HG03571 (cell line): ENCODE data around the gene SERPINA1.
"Not testable (repeated sequence)": the region's sequence is repeated elsewhere in the genome, so short reads cannot be mapped to it uniquely, and the experiment has no call there.

Experiments used
- ATAC-seq: cut with Tn5 transposase; IDR thresholded peaks from one replicate; pipeline ENCODE4 v1.9.1; 2021; ENCODE audit not compliant: unreplicated experiment

Gene SERPINA1

GRCh38 chr14:94372021-94372605 lies 16.3 kb downstream of the SERPINA1 start:
- ATAC-seq: no peak

DNA sequence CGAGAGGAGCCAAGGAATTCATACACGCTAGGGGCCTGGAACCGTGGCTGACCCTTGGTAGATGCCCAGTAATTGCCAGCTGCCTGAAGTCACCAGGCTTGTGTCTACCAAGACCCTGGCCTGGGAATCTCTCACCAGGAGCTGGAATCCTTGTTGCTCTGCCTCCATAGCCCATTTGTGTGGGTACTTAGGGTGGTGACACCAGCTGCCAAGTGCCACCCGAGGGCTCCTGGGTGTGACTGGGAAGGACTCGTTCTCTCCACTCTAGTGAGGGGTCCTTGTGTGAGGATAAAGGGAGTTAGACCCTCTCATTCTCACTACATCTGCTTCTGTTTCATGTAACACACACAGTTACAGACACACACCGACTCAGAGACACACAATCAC lies 17.9 kb downstream of the SERPINA1 start:
- ATAC-seq: no peak

DNA sequence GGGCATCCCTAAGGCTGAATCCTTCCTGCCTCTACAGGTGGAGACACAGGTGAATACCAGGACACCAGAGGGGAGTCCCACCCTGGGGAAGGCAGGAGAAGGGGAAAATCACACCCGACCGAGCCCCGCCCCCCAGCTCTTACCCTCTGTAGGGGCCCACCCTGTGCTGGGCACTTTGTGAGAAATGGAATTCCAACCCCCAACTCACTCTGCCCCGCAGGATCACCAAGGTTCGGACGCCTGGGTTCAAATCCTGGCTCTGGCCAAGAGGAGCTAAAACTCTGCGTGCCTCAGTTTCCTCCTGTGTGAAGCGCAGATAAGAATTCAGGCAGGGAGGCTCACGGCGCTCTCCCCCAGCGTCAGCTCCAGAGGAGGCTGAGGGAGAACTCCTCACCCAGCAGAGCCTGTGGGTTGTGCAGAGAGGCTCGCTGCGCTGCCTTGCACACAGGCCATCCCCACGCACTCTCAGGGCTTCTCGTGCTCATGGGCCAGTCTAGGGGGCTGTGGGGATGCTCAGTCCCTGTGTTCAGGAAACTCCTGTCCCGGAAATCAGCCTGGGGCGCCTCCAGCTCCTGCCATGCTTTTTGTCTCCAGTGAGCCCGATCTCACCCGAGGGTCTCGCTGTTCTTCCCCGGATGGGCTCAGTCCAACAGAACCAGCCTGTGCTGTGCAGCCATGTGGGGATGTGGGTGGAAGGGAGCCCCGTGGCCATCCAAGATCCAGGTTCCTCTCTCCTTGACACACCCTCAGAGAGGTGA lies 18.5 kb downstream of the SERPINA1 start:
- not testable (repeated sequence) for ATAC-seq

- ATAC-seq: no peak
Measured at GRCh38 chr14:94368956-94369355, 19.4 kb downstream of the SERPINA1 start.

DNA sequence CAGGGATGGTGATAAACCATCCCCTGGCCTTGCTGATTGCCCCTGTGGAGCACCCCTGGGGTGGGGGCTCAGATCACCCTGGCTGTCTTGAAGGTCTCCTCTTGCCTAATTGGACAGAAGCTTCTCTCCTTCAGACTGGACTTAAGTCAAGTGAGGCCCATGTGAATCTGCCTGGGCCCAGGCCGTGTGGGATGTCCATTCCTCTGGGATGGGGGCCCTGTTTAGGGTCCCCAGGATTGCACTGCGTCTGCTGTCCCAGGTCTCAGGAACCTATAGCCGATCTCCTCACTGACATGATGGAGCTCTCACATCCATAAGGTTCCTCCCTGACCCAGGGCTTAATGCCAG lies 20.2 kb downstream of the SERPINA1 start:
- ATAC-seq: no peak

DNA sequence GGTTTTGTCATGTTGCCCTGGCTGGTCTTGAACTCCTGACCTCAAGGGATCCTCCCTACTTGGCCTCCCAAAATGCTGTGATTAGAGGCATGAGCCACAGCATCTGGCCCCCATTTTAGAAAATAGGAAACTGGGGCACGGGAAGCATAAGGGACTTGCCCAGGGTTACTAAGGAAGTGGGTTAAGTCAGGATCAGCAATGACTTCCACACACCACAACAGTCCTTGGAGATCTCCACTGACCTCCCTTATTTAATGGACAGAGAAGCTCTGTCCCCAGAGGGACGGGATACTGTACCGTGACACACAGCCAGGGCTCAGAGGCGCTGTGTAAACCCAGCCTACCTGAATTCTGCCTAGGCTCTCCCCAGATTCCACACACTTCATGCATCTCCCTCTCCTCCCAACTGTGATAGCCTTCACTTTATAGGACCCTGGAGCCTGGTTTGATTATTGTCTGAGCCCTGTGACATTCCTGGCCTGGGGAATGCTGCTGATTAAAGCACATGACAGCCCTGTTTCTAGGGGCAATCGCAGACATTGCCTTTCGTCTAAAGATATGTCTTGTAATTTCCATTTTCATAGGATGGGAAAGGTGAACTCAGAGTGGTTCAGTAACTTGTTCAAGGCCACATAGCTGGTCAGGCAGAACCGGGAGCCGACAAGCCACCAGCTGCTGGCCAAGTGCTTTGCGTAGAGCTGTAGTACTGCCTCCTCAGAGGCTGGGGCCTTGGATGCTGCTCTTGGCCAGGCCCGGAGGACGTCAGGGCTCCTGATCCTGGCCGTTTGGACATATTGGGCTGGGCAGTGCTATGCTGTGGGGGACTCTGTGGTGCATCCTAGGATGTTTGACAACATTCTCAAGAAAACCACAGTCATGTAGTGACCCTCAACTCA lies 20.8 kb downstream of the SERPINA1 start:
- ATAC-seq: no peak

GRCh38 chr14:94366146-94366915 lies 22.1 kb downstream of the SERPINA1 start, which contains the start of gene SERPINA2:
Gene SERPINA2, minus strand, starts transcription at chr14:94366698.
- no peak for ATAC-seq

GRCh38 chr14:94365624-94366023 lies 22.8 kb downstream of the SERPINA1 start:
- no peak for ATAC-seq

DNA sequence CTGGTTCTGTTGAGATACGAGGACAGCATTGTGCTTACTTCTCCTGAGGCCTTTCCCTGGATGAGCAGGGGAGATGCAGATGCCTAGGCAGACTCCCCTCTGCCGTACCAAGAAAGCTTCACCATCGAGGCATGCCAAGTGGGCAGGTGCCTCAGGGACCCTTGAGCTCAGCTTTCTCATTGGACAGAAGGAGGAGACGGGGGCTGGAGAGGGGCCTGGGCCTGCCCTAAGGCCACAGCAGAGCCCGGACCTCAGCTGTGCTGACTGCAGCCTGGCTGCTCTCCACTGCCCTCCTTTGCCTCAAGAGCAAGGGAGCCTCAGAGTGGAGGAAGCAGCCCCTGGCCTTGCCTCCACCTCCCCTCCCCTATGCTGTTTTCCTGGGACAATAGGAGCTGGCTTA lies 23.4 kb downstream of the SERPINA1 start:
- ATAC-seq: no peak

GRCh38 chr14:94364037-94364436 lies 24.4 kb downstream of the SERPINA1 start:
- ATAC-seq: no peak

DNA sequence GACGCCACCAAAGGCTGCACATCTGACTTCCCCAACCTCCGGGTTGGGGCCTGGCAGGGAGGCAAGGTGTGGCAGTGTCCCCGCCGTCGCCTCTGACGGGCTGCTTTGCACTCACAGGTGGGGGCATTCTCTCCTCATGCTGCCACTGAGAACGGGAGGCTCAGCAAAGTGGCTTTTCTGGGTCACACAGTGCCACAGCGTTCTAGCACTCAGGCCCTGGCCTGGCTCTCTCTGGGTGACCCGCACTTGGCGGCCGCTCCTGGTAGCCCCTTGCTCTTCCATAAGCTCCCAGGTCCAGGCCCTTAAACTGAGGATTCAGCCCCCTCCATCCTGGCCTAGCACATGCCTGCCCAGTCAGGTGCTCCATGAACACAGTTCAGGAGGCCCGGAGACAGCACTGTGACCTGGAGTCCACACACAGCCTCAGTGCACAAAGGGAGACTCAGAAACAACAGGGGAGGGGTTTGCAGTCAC lies 25.2 kb downstream of the SERPINA1 start:
- no peak for ATAC-seq

GRCh38 chr14:94362614-94363133 lies 25.7 kb downstream of the SERPINA1 start:
- ATAC-seq: no peak

DNA sequence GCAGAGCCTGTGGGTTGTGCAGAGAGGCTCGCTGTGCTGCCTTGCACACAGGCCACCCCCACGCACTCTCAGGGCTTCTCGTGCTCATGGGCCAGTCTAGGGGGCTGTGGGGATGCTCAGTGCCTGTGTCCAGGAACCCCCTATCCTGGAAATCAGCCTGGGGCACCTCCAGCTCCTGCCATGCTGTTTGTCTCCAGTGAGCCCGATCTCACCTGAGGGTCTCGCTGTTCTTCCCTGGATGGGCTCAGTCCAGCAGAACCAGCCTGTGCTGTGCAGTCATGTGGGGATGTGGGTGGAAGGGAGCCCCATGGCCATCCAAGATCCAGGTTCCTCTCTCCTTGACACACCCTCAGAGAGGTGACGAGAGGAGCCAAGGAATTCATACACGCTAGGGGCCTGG lies 26.7 kb downstream of the SERPINA1 start:
- ATAC-seq: no peak

DNA sequence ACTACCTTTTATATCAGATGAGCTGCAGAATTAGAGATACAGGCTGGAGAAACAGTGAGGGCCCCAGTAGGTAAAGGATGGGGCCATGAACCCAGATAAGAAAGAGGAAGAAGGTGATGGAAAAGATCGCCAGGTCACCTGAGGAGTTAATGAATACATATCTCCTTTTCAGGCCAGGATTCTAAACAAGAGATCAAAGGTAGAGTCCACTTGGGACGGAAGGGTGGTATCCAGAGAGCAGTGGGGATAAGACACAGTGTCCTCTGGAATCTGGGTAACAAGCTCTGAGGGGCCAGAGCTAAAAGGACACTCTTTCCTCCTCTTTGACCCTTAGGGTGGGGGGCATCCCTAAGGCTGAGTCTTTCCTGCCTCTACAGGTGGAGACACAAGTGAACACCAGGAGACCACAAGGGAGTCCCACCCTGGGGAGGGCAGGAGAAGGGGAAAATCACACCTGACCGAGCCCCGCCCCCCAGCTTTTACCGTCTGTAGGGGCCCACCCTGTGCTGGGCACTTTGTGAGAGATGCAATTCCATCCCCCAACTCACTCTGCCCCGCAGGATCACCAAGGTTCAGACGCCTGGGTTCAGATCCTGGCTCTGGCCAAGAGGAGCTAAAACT lies 27.3 kb downstream of the SERPINA1 start:
- ATAC-seq: no peak

- no peak for ATAC-seq
Measured at GRCh38 chr14:94357166-94357565, 31.2 kb downstream of the SERPINA1 start.

GRCh38 chr14:94356379-94357056 lies 31.9 kb downstream of the SERPINA1 start:
- ATAC-seq: no peak

GRCh38 chr14:94355191-94355794 lies 33.1 kb downstream of the SERPINA1 start:
- no peak for ATAC-seq

DNA sequence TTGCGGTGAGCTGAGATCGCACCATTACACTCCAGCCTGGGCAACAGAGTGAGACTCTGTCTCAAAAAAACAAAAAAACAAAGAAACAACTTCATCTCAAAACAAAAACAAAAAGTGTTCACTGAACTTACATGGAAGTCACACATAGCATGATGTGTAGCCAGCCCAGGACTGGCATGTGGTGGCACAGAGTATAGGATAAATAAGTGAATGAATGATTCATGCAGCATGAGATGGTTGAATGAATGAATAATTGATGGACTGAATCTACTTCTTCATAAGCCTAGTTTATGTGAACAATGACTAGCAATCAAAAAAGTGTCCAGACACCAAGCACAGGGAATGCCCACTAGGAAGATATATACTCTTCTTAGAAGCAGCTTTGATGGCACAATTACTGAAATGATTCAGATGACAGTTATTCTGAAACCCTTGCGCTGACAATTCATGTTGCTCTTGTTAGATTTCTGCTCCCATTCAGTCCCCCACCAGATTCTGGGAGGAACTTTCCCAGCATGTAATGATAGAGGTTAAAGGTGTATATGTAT lies 33.7 kb downstream of the SERPINA1 start:
- ATAC-seq: no peak

DNA sequence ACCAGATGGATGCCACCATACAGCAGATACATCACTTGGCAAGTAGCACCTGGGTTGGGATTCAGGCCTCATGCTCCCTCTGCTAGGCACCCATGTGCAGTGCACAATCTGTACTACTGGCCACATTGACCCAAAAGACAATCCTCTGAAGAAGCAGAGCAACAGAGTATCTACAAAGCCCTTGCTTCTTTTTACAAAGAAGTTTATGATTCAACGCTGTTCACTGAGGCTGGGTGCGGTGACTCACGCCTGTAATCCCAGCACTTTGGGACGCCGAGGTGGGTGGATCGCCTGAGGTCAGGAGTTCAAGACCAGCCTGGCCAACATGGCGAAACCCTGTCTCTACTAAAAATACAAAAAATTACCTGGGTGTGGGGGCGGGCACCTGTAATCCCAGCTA lies 34.2 kb downstream of the SERPINA1 start:
- not testable (repeated sequence) for ATAC-seq
